Suprapubic skin (tissue), 4 donors: ENCODE measurements around the gene SKI. TPM values are rescaled to one million over a fixed set of nuclear protein-coding genes. Genes with fewer than 3 reads are reported as not detected.

Experiments
- DNase-seq, 2 donors: peaks; one replicate each; pipeline ENCODE4 v3.0.0-alpha.2; 2019; ENCODE audit warnings: low spot score in 2 of 2
- H3K27ac ChIP-seq: fragments of 200-600 bp; sonication (generic); one replicate; pipeline ENCODE4 v1.5.1; 2019
- H3K27me3 ChIP-seq: fragments of 200-600 bp; sonication (generic); one replicate; pipeline ENCODE4 v1.5.1; 2019
- H3K36me3 ChIP-seq: fragments of 200-600 bp; sonication (generic); one replicate; pipeline ENCODE4 v1.5.1; 2019
- H3K4me1 ChIP-seq: fragments of 200-600 bp; sonication (generic); one replicate; pipeline ENCODE4 v1.5.1; 2019
- H3K4me3 ChIP-seq: fragments of 200-600 bp; sonication (generic); one replicate; pipeline ENCODE4 v1.5.1; 2019; ENCODE audit warnings: mild to moderate bottlenecking
- H3K9me3 ChIP-seq: fragments of 200-600 bp; sonication (generic); one replicate; pipeline ENCODE4 v1.5.1; 2019
- CTCF ChIP-seq, 2 donors: fragments of 200-600 bp in 1 of 2; fragments of 450-650 bp in 1 of 2; sonication (generic) in 1 of 2; IDR thresholded peaks; one replicate each; pipeline ENCODE4 v1.5.1; 2016 to 2019; ENCODE audit warnings: antibody characterized with exemption in 2 of 2, mild to moderate bottlenecking in 1 of 2, moderate library complexity in 1 of 2
- EP300 ChIP-seq: sonication (generic); formaldehyde crosslinking; IDR thresholded peaks from one replicate; pipeline ENCODE4 v1.6.1; 2017; ENCODE audit warnings: antibody characterized with exemption
- POLR2A ChIP-seq, 2 donors: fragments of 450-650 bp; IDR thresholded peaks; one replicate each; pipeline ENCODE4 v1.6.1; 2017; ENCODE audit warnings: antibody characterized with exemption in 2 of 2, mild to moderate bottlenecking in 2 of 2, moderate library complexity in 2 of 2
- POLR2AphosphoS5 ChIP-seq, 3 donors: sonication (generic); formaldehyde crosslinking; IDR thresholded peaks; one replicate each; pipeline ENCODE4 v1.6.1; 2017; ENCODE audit warnings: antibody characterized with exemption in 3 of 3
- WGBS: methylation state at CpG from one replicate; pipeline ENCODE4 v1.1.5; 2018; 5-methylcytosine and 5-hydroxymethylcytosine counted together
- total RNA-seq, 4 donors: library from RNA; depleted of rRNA; stranded (reverse); fragments of >200 nt; gene quantifications; one replicate each; pipeline ENCODE4 v1.1.0, GENCODE V29; 2016

The SKI gene
- total RNA-seq, 4 donors from 2014 or later: 51.8 to 91.2 (median 68.1) TPM

DNA sequence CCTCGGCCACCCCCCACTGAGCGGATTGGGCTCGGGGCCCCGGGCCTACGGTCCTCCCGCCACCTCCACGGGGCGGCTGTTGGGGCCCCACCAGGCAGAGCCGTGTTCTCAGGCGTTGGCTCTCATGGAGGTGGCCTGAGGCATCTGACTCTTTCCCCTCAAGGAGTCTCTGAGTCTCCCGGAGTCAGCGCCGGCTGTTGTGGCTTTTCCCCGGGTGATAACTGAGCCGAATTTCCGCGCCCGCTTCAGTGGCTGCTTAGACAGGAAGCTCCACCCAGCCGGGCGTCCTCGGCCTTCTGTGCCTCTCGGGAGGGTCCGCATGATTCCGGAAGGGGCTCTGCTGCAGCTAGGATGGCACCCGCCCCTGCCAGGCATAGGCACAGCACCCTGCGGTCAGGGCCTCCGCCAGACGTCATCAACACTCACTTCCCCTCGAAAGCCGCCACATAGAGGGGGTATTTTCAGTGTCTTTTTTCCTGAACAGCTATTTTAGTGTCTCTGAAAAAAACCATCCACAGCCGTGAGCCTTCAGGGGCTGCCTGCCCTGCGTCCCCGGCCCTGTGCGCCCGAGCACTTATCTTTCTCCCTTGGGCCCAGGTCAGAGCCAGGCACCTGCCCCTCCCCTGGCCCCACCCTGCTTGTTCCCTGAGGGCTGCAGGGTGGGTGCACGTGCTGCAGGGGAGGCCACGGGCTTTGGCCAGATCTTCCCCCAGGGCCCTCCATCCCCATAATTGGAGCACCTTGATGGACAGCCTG is 72.9 kb downstream of the SKI start:
- WGBS: 50% methylated on average over 20 of the region's 37 CpGs
- peaks cover 86% of the 10 kb centered on the region for H3K4me1 ChIP-seq
- H3K27me3 ChIP-seq: no peaks in the 10 kb centered on the region
- DNase-seq: peak in 1 of 2 donors; percentile 94
- no peaks in the 10 kb centered on the region for H3K9me3 ChIP-seq
- peak overlapping the region; percentile 36 for H3K4me3 ChIP-seq
- peak overlapping the region; percentile 83 for H3K27ac ChIP-seq
- no peak for TF ChIP-seq EP300
- no peak for TF ChIP-seq POLR2AphosphoS5 (IDR thresholded peaks at IDR 0.05)
- TF ChIP-seq CTCF (IDR thresholded peaks at IDR 0.05): no peak
- TF ChIP-seq POLR2A (IDR thresholded peaks at IDR 0.05): no peak
- H3K36me3 ChIP-seq: peaks cover 29% of the 10 kb centered on the region

DNA sequence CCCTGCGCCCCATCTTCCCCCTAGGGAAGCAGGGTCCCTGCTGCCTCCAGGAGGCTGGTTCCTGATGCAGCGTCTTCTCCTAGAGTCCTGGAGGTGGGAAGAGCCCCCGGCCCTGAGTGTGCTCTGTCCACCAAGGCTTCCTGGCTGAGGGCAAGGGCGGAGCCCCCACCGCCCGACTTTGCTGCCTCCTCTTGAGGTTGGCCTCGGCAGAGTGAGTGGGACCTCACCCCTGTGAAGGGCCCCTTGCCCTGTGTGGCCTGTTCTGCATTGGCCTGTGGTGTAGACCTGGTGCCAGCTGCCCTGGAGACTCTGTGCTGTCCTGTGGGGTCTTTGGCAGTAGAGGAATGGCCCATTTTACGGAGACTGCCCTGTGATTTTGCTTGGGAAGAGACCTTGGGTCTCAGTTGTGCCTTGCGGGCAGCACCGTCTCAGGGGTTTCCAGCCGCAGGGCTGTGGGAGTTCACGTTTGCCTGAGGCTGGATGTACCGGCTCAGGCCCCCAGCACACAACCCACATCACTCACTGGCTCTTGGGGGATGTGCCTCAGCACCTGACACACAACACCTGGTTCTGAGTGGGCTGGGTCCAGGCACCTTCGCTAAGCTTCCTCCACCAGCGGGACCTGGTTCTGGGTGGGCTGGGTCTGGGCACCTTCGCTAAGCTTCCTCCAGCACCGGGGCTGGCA is 73.6 kb downstream of the SKI start:
- peak overlapping the region; percentile 36 for H3K4me3 ChIP-seq

GRCh38 chr1:2302292-2302925 is 74.3 kb downstream of the SKI start:
- no peak for DNase-seq
- H3K4me1 ChIP-seq: peaks cover 74% of the 10 kb centered on the region
- no peaks in the 10 kb centered on the region for H3K27me3 ChIP-seq
- peak overlapping the region; percentile 83 for H3K27ac ChIP-seq
- H3K36me3 ChIP-seq: peaks cover 43% of the 10 kb centered on the region
- TF ChIP-seq POLR2A (IDR thresholded peaks at IDR 0.05): no peak
- TF ChIP-seq POLR2AphosphoS5 (IDR thresholded peaks at IDR 0.05): no peak
- no peak for TF ChIP-seq EP300
- no peak overlapping the region for H3K4me3 ChIP-seq
- WGBS: 84% methylated on average over 23 of the region's 24 CpGs
- no peaks in the 10 kb centered on the region for H3K9me3 ChIP-seq

More for the DNA sequence above, 73.6 kb downstream of the SKI start:
- WGBS: 46% methylated on average over 5 of the region's 17 CpGs
- H3K27me3 ChIP-seq: no peaks in the 10 kb centered on the region
- no peak for TF ChIP-seq EP300
- TF ChIP-seq POLR2A (IDR thresholded peaks at IDR 0.05): no peak
- H3K36me3 ChIP-seq: peaks cover 36% of the 10 kb centered on the region
- H3K27ac ChIP-seq: peak overlapping the region; percentile 83
- DNase-seq: no peak
- H3K9me3 ChIP-seq: no peaks in the 10 kb centered on the region
- peaks cover 80% of the 10 kb centered on the region for H3K4me1 ChIP-seq

- no peak for TF ChIP-seq POLR2A (IDR thresholded peaks at IDR 0.05)
- no peak for TF ChIP-seq CTCF (IDR thresholded peaks at IDR 0.05)
- no peak for TF ChIP-seq POLR2AphosphoS5 (IDR thresholded peaks at IDR 0.05)
- TF ChIP-seq EP300: no peak
- no peak for DNase-seq
- no peak overlapping the region for H3K4me3 ChIP-seq
- peaks cover 70% of the 10 kb centered on the region for H3K4me1 ChIP-seq
- WGBS: 94% methylated on average over 9 of the region's 35 CpGs
- no peaks in the 10 kb centered on the region for H3K27me3 ChIP-seq
- no peak overlapping the region for H3K27ac ChIP-seq
- peaks cover 51% of the 10 kb centered on the region for H3K36me3 ChIP-seq
- no peaks in the 10 kb centered on the region for H3K9me3 ChIP-seq
These were observed 75.1 kb downstream of the SKI start for GRCh38 chr1:2303016-2303775.

DNA sequence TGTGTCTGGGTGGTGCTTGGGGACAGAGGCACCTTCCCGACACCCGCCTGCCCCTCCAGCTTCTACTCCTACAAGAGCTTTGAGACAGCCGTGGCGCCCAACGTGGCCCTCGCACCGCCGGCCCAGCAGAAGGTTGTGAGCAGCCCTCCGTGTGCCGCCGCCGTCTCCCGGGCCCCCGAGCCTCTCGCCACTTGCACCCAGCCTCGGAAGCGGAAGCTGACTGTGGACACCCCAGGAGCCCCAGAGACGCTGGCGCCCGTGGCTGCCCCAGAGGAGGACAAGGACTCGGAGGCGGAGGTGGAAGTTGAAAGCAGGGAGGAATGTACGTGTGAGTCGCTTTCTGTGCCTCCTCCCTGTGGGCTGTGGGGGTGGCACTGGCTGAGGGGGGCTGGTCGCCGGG is 75.7 kb downstream of the SKI start:
- peaks cover 57% of the 10 kb centered on the region for H3K36me3 ChIP-seq
- no peak for TF ChIP-seq POLR2A (IDR thresholded peaks at IDR 0.05)
- TF ChIP-seq CTCF (IDR thresholded peaks at IDR 0.05): no peak
- TF ChIP-seq EP300: no peak
- no peak for TF ChIP-seq POLR2AphosphoS5 (IDR thresholded peaks at IDR 0.05)
- H3K27ac ChIP-seq: no peak overlapping the region
- no peak overlapping the region for H3K4me3 ChIP-seq
- 88% methylated on average over 15 of the region's 26 CpGs for WGBS
- peaks cover 65% of the 10 kb centered on the region for H3K4me1 ChIP-seq
- H3K9me3 ChIP-seq: no peaks in the 10 kb centered on the region
- H3K27me3 ChIP-seq: no peaks in the 10 kb centered on the region
- DNase-seq: no peak
